Activated CD8-positive, alpha-beta memory T cell treated with anti-CD3 and anti-CD28 coated beads for 1 hour (primary cell): ENCODE data around the gene TEX48.

ENCODE experiments used
- DNase-seq, 2 donors: peaks; one replicate each; pipeline ENCODE4 v3.0.0-alpha.2; 2020; ENCODE audit warnings: low read depth in 1 of 2; ENCODE audit errors: extremely low read depth in 1 of 2

Gene TEX48

DNA sequence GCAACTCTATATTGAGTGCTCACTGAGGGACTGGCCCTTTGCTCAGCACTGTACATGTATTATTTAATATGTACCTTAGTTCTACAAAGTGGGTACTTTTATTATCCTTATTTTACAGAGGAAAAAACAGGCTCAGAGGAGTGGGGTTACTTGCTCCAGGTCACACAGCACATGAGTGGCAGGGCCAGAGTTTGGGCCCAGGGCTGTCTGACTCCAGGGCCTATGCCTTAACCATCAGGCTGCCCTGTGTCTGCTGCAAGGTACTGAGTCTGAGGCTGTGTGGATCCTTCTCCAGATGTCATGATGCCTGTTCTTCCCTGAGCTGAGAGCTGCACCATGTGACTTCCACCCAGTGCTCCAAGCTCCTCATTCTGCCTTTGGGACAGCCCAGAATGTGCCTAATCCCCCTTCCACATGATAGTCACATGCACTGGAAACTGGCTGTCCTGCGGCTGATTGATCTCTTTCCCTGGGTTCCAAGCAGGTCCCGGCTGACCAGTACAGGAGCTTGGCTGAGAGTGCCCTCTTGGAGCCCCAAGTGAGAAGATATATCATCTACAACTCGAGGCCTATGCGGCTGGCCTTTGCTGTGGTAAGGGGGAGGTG, 55.5 kb downstream of the TEX48 start:
- no peak for DNase-seq

DNA sequence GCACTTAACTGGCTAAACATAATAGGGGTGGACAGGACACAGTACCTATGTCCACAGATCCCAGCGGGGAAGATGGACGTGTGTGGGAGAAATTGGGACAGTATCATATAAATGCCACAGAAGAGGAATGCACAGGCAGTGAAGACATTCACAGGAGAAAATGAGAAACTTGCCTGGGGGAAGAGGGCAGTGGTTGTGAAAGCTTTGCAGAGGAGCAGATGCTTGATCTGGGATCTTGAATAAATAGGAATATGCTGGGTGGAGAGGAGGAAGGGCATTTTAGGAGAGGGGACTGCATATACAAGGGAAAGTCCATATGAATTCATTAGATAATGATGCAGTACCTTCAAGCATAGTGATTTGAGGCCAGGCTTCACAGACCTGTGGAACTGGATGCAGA, 57.3 kb downstream of the TEX48 start:
- no peak for DNase-seq

DNA sequence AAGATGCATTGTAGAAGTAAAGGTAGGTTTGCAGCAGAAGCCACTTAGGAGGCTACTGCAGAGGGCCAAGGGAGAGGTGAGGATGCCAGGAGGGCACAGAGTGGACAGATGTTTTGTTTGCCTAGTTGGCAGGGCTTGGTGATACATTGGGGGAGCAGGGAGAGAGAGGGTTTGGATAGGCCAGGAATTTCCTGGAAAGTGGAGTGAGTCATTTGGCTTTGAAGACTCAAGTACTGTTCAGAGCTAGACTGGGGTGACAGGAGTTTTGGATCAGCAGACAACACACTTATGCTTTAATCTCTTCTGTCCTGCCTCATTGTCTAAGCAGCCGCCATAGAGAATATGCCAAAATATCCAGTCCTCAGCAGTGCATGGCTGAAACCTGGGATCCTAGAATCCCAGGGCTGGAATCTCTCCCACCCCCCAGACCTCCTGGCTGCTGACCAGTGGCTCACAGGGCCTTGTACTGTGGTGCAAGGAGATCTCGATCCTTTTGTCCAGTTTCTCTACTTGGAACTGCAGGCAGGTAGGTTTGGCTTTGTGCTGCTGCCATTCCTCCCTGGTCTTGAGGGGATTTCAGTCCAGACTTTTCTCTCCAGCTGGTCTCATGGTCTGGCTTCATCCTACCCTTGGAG, 59.9 kb downstream of the TEX48 start:
- no peak for DNase-seq

DNA sequence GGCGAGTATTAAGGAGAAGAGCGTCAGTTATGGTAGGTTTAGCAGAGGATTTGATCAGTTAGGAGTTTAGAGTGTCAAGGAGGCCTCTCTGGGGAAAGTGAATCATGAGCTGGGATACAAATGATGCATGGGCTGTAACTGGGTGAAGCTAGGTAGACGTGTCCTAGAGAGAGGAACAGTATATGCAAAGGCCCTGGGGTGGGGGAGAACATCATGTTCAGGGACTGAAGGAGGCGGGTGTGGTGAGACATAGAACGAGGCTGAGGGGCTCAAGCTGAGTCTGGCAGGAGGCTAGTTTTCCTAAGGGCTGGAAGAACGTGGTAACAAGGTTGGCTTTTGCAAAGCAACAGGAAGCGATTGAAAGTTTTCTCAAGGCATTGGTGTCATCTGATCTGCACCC, 60.4 kb downstream of the TEX48 start:
- no peak for DNase-seq

DNA sequence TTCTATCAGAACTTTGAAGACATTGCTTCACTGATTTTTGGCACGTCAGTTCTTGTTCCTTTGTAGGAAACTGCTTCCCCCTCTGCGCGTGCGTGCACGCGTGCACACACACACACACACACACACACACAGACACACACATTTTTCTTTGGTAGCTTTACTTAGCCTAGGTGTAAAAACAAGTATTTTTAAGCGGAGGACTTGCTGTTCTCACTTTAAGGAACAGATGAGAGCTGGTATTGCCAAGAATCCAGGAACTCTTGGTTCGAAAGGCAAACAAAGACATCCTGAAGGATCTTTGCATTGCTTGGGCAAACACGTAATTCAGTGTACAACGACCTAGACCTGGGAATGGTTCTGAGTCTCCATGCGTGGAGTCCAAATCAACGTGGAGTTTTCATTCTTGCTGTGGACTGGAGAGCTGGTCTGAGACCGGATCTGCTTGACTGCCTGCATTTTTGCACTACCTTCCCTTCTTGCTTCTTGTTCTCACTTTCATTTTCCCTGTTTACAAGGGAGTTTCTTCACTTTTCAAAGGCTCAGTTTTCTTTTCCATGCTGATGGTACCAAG, 62.7 kb downstream of the TEX48 start:
- DNase-seq = no peak

DNA sequence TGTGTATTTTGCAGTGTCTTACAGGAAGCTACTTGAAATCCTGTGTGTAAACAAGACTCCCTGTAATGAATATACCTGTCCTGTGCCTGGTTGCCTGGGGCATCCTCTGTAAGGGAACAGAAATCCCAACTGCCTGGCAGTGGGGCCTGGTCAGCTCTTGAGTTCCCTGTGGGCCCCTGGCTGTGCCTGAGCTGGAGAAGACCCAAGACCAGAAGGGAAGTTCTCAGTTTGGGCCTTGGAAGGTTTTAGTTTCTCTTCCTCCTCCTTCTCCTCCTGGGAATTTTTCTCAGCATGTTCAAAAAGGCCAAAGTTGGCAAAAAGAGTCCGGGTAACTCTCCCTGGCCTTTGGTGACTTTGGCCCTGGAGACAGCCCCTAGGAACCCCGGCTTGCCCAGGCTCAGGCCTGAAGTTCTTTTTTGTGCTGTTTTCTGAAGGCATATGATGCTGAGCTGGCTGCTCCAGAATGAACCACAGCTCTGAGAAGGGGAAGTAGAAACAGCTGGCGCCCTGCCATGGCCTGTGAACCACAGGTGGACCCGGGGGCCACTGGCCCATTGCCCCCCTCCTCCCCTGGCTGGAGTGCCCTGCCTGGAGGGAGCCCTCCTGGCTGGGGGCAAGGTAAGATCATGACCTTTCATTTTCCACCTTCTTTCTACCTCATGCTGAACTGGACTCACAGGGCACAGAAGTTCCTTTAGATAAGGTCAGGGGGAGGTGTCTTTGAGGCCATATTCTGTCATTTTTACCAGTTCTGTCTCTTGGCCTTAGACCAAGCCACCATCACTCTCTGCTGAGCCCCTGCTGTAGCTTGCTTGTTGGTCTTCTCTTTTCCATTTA, 65.1 kb downstream of the TEX48 start:
- DNase-seq = no peak
